ENCODE results near the gene FAM163B. TPM values are rescaled to one million over a fixed set of nuclear protein-coding genes. Genes with fewer than 3 reads are reported as not detected.

Gene FAM163B
- total and polyA plus RNA-seq, 2 of the 8 experiments (the other 6 are each of a cell fraction or from before 2014, with no cell fraction given) = 0.63 to 1.0 TPM

GRCh38 chr9:133547116-133547515, 62.1 kb downstream of the FAM163B start (continued):
- TF ChIP-seq ATF2 (IDR thresholded peaks at IDR 0.05; ENCODE audit: low read length) (no peak), SIN3A (conservative IDR thresholded peaks at IDR 0.05 in 1 of 2, IDR thresholded peaks at IDR 0.05 in 1 of 2; ENCODE audit: low read depth in 1 of 2, low read length in 2 of 2) (no peak), CREB1 (IDR thresholded peaks at IDR 0.05) (no peak), USF2 (IDR thresholded peaks at IDR 0.05; ENCODE audit: low read length) (no peak), CEBPB (IDR thresholded peaks at IDR 0.05; ENCODE audit: low read depth, low read length) (no peak), SUZ12 (IDR thresholded peaks at IDR 0.05; ENCODE audit: low read length) (no peak), SP1 (IDR thresholded peaks at IDR 0.05; ENCODE audit: low read depth, low read length) (no peak)

Measured in H1 (cell line).